ENCODE data around the gene IRF2.

DNA sequence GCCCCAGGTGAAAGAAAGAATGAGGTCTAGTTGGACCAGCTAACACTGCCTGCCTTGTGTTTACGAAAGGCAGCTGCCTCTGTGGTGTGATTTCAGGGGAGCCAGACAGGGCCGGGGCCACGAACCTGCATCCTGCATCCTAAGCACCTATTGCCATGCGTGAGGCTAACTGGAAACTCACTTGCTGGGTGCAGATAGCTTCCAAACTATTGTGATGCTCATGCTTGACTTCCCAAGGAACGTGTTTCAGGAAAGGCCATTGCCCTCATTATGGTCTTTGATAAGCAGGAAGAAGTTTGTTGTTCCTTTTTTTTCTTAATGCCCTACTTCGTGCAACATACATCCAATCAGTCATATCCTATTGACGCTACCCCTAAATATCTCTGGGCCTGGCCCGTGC lies 2.3 kb upstream of the IRF2 start:
- TF ChIP-seq, protein P1, sequence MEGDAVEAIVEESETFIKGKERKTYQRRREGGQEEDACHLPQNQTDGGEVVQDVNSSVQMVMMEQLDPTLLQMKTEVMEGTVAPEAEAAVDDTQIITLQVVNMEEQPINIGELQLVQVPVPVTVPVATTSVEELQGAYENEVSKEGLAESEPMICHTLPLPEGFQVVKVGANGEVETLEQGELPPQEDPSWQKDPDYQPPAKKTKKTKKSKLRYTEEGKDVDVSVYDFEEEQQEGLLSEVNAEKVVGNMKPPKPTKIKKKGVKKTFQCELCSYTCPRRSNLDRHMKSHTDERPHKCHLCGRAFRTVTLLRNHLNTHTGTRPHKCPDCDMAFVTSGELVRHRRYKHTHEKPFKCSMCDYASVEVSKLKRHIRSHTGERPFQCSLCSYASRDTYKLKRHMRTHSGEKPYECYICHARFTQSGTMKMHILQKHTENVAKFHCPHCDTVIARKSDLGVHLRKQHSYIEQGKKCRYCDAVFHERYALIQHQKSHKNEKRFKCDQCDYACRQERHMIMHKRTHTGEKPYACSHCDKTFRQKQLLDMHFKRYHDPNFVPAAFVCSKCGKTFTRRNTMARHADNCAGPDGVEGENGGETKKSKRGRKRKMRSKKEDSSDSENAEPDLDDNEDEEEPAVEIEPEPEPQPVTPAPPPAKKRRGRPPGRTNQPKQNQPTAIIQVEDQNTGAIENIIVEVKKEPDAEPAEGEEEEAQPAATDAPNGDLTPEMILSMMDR (IDR thresholded peaks at IDR 0.05) = no peak
- TF ChIP-seq EP300 (IDR thresholded peaks at IDR 0.05) (no peak), MAZ (IDR thresholded peaks at IDR 0.05; ENCODE audit: borderline replicate concordance, low read depth, low read length) (no peak), CEBPB (IDR thresholded peaks at IDR 0.05) (no peak), POLR2A (IDR thresholded peaks at IDR 0.05; ENCODE audit: low read length) (no peak), JUN (IDR thresholded peaks at IDR 0.05) (no peak), KDM5A (IDR thresholded peaks at IDR 0.05) (no peak), ZNF302 (CRISPR knock-in tag; IDR thresholded peaks at IDR 0.05) (no peak), BHLHE40 (IDR thresholded peaks at IDR 0.05; ENCODE audit: low read depth, low read length) (no peak), RCOR1 (IDR thresholded peaks at IDR 0.05; ENCODE audit: low read depth, low read length) (no peak), CHD4 (IDR thresholded peaks at IDR 0.05; ENCODE audit: borderline replicate concordance) (no peak)
- TF ChIP-seq, protein P2, sequence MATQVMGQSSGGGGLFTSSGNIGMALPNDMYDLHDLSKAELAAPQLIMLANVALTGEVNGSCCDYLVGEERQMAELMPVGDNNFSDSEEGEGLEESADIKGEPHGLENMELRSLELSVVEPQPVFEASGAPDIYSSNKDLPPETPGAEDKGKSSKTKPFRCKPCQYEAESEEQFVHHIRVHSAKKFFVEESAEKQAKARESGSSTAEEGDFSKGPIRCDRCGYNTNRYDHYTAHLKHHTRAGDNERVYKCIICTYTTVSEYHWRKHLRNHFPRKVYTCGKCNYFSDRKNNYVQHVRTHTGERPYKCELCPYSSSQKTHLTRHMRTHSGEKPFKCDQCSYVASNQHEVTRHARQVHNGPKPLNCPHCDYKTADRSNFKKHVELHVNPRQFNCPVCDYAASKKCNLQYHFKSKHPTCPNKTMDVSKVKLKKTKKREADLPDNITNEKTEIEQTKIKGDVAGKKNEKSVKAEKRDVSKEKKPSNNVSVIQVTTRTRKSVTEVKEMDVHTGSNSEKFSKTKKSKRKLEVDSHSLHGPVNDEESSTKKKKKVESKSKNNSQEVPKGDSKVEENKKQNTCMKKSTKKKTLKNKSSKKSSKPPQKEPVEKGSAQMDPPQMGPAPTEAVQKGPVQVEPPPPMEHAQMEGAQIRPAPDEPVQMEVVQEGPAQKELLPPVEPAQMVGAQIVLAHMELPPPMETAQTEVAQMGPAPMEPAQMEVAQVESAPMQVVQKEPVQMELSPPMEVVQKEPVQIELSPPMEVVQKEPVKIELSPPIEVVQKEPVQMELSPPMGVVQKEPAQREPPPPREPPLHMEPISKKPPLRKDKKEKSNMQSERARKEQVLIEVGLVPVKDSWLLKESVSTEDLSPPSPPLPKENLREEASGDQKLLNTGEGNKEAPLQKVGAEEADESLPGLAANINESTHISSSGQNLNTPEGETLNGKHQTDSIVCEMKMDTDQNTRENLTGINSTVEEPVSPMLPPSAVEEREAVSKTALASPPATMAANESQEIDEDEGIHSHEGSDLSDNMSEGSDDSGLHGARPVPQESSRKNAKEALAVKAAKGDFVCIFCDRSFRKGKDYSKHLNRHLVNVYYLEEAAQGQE (IDR thresholded peaks at IDR 0.05) = no peak
- TF ChIP-seq, protein P3, sequence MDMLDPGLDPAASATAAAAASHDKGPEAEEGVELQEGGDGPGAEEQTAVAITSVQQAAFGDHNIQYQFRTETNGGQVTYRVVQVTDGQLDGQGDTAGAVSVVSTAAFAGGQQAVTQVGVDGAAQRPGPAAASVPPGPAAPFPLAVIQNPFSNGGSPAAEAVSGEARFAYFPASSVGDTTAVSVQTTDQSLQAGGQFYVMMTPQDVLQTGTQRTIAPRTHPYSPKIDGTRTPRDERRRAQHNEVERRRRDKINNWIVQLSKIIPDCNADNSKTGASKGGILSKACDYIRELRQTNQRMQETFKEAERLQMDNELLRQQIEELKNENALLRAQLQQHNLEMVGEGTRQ (IDR thresholded peaks at IDR 0.05) = no peak
- TF ChIP-seq, protein P4, sequence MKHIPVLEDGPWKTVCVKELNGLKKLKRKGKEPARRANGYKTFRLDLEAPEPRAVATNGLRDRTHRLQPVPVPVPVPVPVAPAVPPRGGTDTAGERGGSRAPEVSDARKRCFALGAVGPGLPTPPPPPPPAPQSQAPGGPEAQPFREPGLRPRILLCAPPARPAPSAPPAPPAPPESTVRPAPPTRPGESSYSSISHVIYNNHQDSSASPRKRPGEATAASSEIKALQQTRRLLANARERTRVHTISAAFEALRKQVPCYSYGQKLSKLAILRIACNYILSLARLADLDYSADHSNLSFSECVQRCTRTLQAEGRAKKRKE (CRISPR knock-in tag; IDR thresholded peaks at IDR 0.05; ENCODE audit: low read depth) = no peak
